ENCODE measurements around the gene RGS7. TPM values are rescaled to one million over a fixed set of nuclear protein-coding genes. Genes with fewer than 3 reads are reported as not detected.

Gene RGS7
- total and polyA plus RNA-seq, 2 experiments from 2014 or later, result 0.22 to 0.73 TPM

DNA sequence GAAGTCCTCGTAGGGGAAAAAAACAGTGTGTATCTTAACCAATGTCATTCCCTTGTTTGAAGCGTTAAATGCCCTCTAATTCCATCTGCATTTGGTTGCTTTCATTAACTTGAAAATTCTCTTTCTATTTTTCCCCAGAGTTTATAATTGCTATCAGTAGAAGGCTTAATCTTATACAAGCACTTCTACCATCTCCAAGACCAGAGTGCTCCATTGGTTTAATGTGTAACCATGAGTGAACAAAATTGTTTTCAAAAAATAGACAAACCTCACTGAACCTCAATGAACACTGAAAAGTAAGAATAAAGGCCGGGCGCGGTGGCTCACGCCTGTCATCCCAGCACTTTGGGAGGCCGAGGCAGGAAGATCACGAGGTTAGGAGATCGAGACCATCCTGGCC, 141.3 kb downstream of the RGS7 start:
- Histone ChIP-seq H3K36me3 (replicated peaks; ENCODE audit: insufficient read depth, low read depth) (no peaks in the 10 kb centered on the region), H3K9me3 (ENCODE audit: low read depth) (no peaks in the 10 kb centered on the region), H3K4me2 (no peak overlapping the region), H2AFZ (no peak overlapping the region), H3K79me2 (no peaks in the 10 kb centered on the region), H3K4me1 (ENCODE audit: insufficient read depth) (peaks cover 10% of the 10 kb centered on the region), H3K27me3 (no peaks in the 10 kb centered on the region), H3K9me2 (replicated peaks; ENCODE audit: insufficient read depth) (no peaks in the 10 kb centered on the region), H4K20me1 (ENCODE audit: insufficient read depth, poor library complexity, severe bottlenecking) (no peaks in the 10 kb centered on the region), H3K4me3 (no peak overlapping the region), H3K27ac (peak overlapping the region; percentile 52)
- TF ChIP-seq, protein P1, sequence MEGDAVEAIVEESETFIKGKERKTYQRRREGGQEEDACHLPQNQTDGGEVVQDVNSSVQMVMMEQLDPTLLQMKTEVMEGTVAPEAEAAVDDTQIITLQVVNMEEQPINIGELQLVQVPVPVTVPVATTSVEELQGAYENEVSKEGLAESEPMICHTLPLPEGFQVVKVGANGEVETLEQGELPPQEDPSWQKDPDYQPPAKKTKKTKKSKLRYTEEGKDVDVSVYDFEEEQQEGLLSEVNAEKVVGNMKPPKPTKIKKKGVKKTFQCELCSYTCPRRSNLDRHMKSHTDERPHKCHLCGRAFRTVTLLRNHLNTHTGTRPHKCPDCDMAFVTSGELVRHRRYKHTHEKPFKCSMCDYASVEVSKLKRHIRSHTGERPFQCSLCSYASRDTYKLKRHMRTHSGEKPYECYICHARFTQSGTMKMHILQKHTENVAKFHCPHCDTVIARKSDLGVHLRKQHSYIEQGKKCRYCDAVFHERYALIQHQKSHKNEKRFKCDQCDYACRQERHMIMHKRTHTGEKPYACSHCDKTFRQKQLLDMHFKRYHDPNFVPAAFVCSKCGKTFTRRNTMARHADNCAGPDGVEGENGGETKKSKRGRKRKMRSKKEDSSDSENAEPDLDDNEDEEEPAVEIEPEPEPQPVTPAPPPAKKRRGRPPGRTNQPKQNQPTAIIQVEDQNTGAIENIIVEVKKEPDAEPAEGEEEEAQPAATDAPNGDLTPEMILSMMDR (IDR thresholded peaks at IDR 0.05; ENCODE audit: poor library complexity), result no peak
- TF ChIP-seq EZH2 (IDR thresholded peaks at IDR 0.05; ENCODE audit: borderline replicate concordance) (no peak), EZH2phosphoT487 (IDR thresholded peaks at IDR 0.05; ENCODE audit: low read depth, severe bottlenecking, unreplicated experiment) (no peak)
- WGBS (ENCODE audit: low lambda C conversion rate, missing lambda C conversion rate), result 85% methylated on average over 9 of the region's 9 CpGs
- DNase-seq (ENCODE audit: low spot score), result no peak

DNA sequence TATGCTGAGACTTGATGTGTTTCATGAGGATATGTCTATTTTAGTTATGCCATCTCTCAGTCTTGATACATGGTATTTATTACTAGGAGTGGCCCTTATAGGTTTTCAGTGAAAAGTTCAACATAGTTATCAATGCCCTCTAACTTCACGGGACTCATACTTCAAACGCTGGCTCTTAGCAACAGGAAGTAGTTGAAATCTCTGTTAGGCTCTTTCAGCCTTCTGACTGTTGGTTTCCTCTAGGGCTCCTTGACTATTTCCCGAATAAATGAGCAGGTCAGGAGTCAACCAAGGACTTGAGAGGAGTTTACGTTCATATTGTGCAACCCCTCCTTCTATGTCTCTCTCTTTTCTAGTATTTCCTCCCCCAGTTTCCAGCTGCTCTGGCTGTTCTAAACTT, 141.8 kb downstream of the RGS7 start:
- Histone ChIP-seq H3K4me2 (no peak overlapping the region), H3K27me3 (no peaks in the 10 kb centered on the region), H3K9me3 (ENCODE audit: low read depth) (no peaks in the 10 kb centered on the region), H3K4me3 (no peak overlapping the region), H3K4me1 (ENCODE audit: insufficient read depth) (peaks cover 10% of the 10 kb centered on the region), H2AFZ (no peak overlapping the region), H3K27ac (peak overlapping the region; percentile 52), H4K20me1 (ENCODE audit: insufficient read depth, poor library complexity, severe bottlenecking) (no peaks in the 10 kb centered on the region), H3K9me2 (replicated peaks; ENCODE audit: insufficient read depth) (no peaks in the 10 kb centered on the region), H3K79me2 (no peaks in the 10 kb centered on the region), H3K36me3 (replicated peaks; ENCODE audit: insufficient read depth, low read depth) (no peaks in the 10 kb centered on the region)
- DNase-seq (ENCODE audit: low spot score), result peak; percentile 35
- TF ChIP-seq, protein P1 (IDR thresholded peaks at IDR 0.05; ENCODE audit: poor library complexity), result no peak
- TF ChIP-seq EZH2 (IDR thresholded peaks at IDR 0.05; ENCODE audit: borderline replicate concordance) (no peak), EZH2phosphoT487 (IDR thresholded peaks at IDR 0.05; ENCODE audit: low read depth, severe bottlenecking, unreplicated experiment) (no peak)
- 63% methylated on average over 4 of the region's 4 CpGs for WGBS (ENCODE audit: low lambda C conversion rate, missing lambda C conversion rate)

DNA sequence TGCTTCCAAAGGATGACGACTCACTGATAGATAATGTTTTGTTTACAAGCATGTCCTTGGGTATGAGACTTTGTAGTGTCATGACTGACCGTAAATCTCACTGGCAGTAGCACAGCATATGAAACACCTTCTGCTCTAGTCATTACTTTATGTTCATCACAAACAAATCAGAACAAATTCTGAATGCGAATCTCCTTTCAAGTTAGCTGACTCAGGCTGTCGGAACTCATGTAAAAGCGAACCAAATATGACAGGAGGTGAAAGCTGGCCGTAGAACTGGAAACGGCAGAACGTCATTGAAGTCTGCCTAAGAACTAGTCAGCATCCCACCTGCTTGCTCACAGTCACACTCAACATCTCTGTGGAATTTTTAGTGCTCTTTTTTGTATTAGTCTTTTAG, 143.9 kb downstream of the RGS7 start:
- Histone ChIP-seq H3K36me3 (replicated peaks; ENCODE audit: insufficient read depth, low read depth) (no peaks in the 10 kb centered on the region), H2AFZ (no peak overlapping the region), H3K4me1 (ENCODE audit: insufficient read depth) (peaks cover 6% of the 10 kb centered on the region), H3K9me3 (ENCODE audit: low read depth) (no peaks in the 10 kb centered on the region), H3K4me3 (no peak overlapping the region), H4K20me1 (ENCODE audit: insufficient read depth, poor library complexity, severe bottlenecking) (no peaks in the 10 kb centered on the region), H3K27ac (peak overlapping the region; percentile 48), H3K27me3 (no peaks in the 10 kb centered on the region), H3K9me2 (replicated peaks; ENCODE audit: insufficient read depth) (no peaks in the 10 kb centered on the region), H3K4me2 (peak overlapping the region; percentile 28), H3K79me2 (no peaks in the 10 kb centered on the region)
- no peak for TF ChIP-seq EZH2 (IDR thresholded peaks at IDR 0.05; ENCODE audit: borderline replicate concordance)
- DNase-seq (ENCODE audit: low spot score), result peak; percentile 39
- WGBS (ENCODE audit: low lambda C conversion rate, missing lambda C conversion rate), result 55% methylated on average over 8 of the region's 8 CpGs

DNA sequence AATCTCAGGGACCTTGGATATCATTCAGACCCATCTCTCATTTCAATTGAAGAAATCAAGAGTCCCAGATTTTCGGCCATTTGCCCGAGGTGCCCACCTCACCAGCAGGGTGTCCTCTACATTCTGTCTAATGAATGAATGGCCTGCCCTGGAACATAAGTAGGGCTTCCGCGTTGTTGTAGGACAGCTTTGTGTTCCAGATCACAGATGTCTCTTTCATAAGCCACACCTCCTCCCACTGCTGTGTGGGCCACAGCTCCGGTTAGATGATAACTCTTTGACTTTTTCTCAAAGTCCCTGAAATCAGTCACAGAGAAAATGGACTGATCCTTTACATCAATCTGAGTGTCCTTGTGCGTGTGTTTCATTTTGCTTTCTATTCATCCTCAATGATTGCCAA, 144.4 kb downstream of the RGS7 start:
- no peaks in the 10 kb centered on the region for H3K79me2 ChIP-seq
- H3K9me3 ChIP-seq (ENCODE audit: low read depth), result no peaks in the 10 kb centered on the region
- H4K20me1 ChIP-seq (ENCODE audit: insufficient read depth, poor library complexity, severe bottlenecking), result no peaks in the 10 kb centered on the region
- no peaks in the 10 kb centered on the region for H3K27me3 ChIP-seq
- no peaks in the 10 kb centered on the region for H3K9me2 ChIP-seq (replicated peaks; ENCODE audit: insufficient read depth)
- no peak overlapping the region for H2AFZ ChIP-seq
- H3K4me2 ChIP-seq, result peak overlapping the region; percentile 28
- peak overlapping the region; percentile 48 for H3K27ac ChIP-seq
- H3K4me3 ChIP-seq, result no peak overlapping the region
- H3K4me1 ChIP-seq (ENCODE audit: insufficient read depth), result peaks cover 6% of the 10 kb centered on the region
- 81% methylated on average over 6 of the region's 6 CpGs for WGBS (ENCODE audit: low lambda C conversion rate, missing lambda C conversion rate)
- no peak for DNase-seq (ENCODE audit: low spot score)
- TF ChIP-seq EZH2 (IDR thresholded peaks at IDR 0.05; ENCODE audit: borderline replicate concordance), result no peak
- TF ChIP-seq EZH2phosphoT487 (IDR thresholded peaks at IDR 0.05; ENCODE audit: low read depth, severe bottlenecking, unreplicated experiment), result no peak
- TF ChIP-seq, protein P1 (IDR thresholded peaks at IDR 0.05; ENCODE audit: poor library complexity), result no peak
- no peaks in the 10 kb centered on the region for H3K36me3 ChIP-seq (replicated peaks; ENCODE audit: insufficient read depth, low read depth)

Data from hepatocyte (in vitro differentiated cells).